Measurements from ENCODE around the gene C6orf118.

DNA sequence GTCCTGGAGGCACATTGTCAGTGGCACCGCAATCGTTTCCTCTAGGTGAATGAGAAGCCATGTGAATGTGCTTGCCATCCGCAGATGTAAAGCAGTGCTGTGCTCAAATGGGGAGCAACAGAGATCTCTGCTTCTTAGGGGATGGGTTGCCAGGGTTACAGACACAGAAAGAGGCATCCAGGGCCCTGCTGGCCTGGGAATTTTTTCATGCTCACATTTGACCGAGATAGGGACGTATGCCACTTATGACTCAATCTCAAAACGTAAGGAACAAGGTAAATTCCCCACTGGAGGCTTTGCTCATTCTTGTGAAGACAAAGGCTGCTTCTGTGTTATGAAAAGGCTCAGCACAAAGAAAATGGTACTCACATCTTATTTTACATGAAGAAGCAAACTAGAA lies 11.0 kb downstream of the C6orf118 start:
- TF ChIP-seq, protein P1, sequence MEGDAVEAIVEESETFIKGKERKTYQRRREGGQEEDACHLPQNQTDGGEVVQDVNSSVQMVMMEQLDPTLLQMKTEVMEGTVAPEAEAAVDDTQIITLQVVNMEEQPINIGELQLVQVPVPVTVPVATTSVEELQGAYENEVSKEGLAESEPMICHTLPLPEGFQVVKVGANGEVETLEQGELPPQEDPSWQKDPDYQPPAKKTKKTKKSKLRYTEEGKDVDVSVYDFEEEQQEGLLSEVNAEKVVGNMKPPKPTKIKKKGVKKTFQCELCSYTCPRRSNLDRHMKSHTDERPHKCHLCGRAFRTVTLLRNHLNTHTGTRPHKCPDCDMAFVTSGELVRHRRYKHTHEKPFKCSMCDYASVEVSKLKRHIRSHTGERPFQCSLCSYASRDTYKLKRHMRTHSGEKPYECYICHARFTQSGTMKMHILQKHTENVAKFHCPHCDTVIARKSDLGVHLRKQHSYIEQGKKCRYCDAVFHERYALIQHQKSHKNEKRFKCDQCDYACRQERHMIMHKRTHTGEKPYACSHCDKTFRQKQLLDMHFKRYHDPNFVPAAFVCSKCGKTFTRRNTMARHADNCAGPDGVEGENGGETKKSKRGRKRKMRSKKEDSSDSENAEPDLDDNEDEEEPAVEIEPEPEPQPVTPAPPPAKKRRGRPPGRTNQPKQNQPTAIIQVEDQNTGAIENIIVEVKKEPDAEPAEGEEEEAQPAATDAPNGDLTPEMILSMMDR (IDR thresholded peaks at IDR 0.05) = no peak
- TF ChIP-seq EP300 (IDR thresholded peaks at IDR 0.05) (no peak), POLR2A (IDR thresholded peaks at IDR 0.05) (no peak)

All from stomach (tissue), 4 donors.